ENCODE results near the gene TMEM178B.

GRCh38 chr7:141281311-141281710 is 207.4 kb downstream of the TMEM178B start:
- TF ChIP-seq CTCF (IDR thresholded peaks at IDR 0.05; ENCODE audit: poor library complexity, severe bottlenecking): no peak
- no peak for TF ChIP-seq EP300 (conservative IDR thresholded peaks at IDR 0.05; ENCODE audit: poor library complexity, severe bottlenecking)
- no peak for TF ChIP-seq SMC3 (conservative IDR thresholded peaks at IDR 0.05; ENCODE audit: poor library complexity)
- no peak for TF ChIP-seq EZH2 (IDR thresholded peaks at IDR 0.05; ENCODE audit: borderline replicate concordance, insufficient read depth, low read length, poor library complexity, severe bottlenecking)
- TF ChIP-seq POLR2AphosphoS5 (IDR thresholded peaks at IDR 0.05): no peak
- TF ChIP-seq RAD21 (conservative IDR thresholded peaks at IDR 0.05): no peak

Measured in neural cell (in vitro differentiated cells).